22Rv1 (cell line): ENCODE data around the gene SURF2.

Experiments
- H3K27ac ChIP-seq: fragments of 450-650 bp; 2 replicates; pipeline ENCODE4 v1.5.1; 2017
- ZFX ChIP-seq: fragments of 450-650 bp; IDR thresholded peaks from 2 replicates; pipeline ENCODE4 v1.6.1; 2017; ENCODE audit warnings: antibody characterized with exemption, borderline replicate concordance
- TF ChIP-seq, protein P1 (sequence below): fragments of 450-650 bp; IDR thresholded peaks from 2 replicates; pipeline ENCODE4 v1.5.1; 2017; ENCODE audit warnings: mild to moderate bottlenecking

The SURF2 gene

DNA sequence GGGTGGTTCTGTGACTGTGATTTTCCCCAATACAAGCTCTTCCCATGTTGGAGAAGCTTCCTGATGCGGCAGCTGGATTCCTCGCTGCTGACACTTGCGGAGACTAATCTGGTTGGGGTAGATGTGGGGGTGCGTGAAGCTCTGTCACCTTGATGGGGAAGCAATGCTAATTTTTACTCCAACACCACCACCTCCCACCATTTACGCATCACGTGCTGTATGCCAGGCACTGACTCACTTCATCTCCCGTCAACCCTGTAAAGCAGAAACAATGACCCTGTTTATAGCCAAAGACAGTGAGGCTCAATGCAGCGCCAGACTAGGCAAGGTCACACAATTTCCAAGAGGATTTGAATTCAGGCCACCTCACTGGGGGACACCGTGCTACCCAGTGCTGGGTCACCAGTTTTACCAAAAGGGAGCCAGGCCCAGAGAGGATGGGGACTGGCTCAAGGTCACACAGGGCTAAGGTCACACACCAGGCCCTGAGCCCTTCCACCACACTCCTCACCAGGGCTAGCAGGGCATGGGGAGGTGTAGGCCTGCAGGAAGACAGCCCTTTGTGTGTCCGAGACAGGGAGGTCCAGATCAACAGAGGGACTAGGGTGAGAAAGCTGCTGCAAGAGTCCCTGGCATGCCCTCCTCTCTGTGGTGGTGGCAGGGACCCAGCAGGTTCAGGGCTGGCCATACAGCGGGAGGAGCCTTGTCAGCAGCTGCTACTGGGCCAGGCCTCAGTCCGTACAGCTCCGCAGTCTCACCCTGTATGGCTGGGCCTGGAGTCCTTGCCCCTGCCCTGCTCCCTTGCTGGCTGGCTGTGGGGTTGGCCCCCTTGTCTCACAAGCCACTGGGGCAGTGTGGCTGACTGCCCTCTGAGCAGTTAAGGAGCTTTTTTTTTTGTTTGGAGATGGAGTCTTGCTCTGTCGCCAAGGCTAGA is 23.1 kb downstream of the SURF2 start:
- no peak overlapping the region for H3K27ac ChIP-seq
- TF ChIP-seq, protein P1, sequence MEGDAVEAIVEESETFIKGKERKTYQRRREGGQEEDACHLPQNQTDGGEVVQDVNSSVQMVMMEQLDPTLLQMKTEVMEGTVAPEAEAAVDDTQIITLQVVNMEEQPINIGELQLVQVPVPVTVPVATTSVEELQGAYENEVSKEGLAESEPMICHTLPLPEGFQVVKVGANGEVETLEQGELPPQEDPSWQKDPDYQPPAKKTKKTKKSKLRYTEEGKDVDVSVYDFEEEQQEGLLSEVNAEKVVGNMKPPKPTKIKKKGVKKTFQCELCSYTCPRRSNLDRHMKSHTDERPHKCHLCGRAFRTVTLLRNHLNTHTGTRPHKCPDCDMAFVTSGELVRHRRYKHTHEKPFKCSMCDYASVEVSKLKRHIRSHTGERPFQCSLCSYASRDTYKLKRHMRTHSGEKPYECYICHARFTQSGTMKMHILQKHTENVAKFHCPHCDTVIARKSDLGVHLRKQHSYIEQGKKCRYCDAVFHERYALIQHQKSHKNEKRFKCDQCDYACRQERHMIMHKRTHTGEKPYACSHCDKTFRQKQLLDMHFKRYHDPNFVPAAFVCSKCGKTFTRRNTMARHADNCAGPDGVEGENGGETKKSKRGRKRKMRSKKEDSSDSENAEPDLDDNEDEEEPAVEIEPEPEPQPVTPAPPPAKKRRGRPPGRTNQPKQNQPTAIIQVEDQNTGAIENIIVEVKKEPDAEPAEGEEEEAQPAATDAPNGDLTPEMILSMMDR, result no peak
- TF ChIP-seq ZFX, result no peak

DNA sequence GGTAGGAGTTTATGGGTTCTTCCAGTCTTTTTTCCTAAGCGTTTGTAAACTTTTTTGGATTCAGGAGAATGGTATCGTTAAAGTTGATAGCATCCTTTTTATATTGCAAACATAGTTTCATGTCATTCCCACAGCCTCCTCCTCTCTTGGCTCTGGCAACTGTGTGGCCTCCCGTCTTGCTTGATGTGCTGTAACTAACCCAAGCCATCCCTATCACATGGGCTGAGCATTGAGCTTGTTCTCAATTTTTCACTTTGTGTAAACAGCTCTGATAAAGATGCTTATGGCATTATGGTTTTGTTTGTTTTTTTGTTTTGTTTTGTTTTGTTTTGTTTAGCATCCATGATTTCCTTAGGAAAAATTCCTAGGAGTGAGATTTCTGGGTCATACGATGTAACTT is 24.4 kb downstream of the SURF2 start:
- no peak overlapping the region for H3K27ac ChIP-seq
- TF ChIP-seq, protein P1, result no peak
- no peak for TF ChIP-seq ZFX

DNA sequence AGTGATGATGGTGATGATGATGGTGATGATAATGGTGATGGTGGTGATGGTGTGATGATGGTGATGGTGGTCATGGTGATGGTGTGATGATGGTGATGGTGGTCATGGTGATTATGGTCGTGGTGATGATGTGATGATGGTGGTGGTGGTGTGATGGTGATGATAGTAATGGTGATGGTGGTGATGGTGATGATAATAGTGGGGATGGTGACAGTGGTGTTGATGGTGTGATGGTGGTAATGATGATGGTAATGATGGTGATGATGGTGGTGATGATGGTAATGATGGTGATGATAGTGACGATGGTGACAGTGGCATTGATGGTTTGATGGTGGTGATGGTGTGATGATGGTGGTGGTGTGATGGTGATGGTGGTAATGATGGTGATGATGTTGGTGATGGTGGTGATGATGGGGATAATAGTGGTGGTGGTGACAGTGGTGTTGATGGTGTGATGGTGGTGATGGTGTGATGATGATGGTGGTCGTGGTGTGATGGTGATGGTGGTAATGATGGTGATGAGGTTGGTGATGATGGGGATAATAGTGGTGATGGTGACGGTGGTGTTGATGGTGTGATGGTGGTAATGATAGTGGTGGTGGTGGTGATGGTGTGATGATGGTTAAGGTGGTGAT is 26.3 kb downstream of the SURF2 start:
- no peak overlapping the region for H3K27ac ChIP-seq
- TF ChIP-seq ZFX, result no peak
- TF ChIP-seq, protein P1, result no peak

DNA sequence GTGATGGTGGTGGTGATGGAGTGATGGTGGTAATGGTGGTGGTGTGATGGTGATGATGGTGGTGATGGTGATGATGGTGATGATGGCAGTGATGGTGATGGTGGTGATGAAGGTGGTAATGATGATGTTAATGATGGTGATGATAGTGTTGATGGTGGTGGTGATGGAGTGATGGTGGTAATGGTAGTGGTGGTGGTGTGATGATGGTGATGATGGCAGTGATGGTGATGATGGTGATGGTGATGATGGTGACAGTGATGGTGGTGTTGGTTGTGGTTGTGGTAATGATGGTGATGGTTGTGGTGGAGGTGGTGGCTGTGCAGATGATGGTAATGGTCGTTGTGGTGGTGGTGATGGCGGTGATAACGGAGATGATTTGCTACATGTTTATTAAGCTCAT is 27.1 kb downstream of the SURF2 start:
- TF ChIP-seq, protein P1, result no peak
- no peak overlapping the region for H3K27ac ChIP-seq

DNA sequence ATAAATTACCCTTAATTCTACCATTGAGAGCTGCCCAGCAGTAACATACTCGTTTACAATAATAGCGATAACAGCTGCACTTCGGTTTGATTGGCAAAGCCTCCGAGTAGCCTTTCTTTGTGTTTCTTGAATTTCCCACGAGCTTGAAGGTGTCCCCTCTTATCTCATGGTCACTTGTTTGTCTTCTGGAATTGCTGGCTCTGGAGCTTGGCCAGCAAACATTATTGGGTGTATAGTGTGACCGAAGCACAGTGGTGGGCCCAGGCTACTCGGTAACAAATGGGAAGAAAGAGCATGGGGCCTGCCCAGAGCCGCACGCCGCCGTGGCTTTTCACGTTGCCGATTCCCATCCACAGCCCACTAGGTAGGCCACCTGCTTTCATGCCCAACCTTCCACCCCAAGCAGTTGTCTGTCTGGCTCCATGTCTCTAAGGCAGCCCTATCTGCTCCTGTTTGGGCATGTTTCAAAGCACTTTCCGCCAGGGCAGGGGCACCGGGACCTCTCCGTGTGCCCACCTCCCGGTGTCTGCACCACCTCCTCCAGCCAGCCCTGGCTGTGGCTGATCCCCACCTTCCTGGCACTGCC is 28.5 kb downstream of the SURF2 start:
- TF ChIP-seq ZFX, result no peak
- TF ChIP-seq, protein P1, result no peak
- H3K27ac ChIP-seq, result no peak overlapping the region

DNA sequence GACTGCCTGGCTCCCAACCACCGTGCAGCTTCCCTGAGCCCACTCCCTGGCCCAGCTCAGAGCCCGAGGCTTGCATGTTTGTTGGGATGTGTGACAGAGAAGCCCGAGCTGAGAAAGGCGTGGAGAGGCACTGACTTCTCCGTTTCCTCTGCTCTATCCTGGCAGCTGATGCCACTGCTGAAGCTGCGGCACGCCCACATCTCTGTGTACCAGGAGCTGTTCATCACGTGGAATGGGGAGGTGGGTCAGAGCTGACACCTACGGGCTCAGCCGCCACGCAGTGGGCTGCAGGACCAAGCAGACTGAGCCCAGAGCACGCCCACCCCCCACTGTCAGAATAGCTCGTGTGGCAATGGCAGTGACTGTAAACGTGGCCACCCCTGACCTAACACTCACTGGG is 29.1 kb downstream of the SURF2 start:
- no peak overlapping the region for H3K27ac ChIP-seq
- no peak for TF ChIP-seq ZFX
- TF ChIP-seq, protein P1, result no peak

DNA sequence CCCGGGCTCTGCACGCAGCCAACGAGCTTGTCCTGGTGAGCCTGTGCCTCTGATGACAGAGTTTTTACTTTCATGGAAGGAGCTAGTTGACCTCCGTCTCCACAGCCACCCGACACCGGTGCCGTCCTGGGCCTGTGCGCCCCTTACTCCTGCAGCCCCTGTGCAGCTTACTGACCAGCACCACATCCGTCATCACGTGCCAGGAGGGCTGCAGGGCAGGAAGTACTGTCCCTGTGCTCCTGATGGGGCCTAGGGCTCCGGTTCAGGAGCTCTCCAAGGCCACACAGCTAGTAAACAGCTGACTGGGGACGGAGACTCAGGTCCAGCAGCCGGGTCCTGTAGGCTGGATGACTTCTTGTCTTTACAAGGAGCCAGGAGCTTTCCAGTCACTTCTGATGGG is 30.0 kb downstream of the SURF2 start:
- H3K27ac ChIP-seq, result no peak overlapping the region
- TF ChIP-seq, protein P1, result no peak
- no peak for TF ChIP-seq ZFX
